A549 (cell line): ENCODE measurements around the gene ATXN7.

Experiments used
- CEBPB ChIP-seq, 2 experiments: fragments of >200 bp in 1 of 2; sonication (Bioruptor Twin) in 1 of 2; formaldehyde crosslinking in 1 of 2; IDR thresholded peaks; 2 replicates each; pipeline ENCODE4 v1.6.1; 2012 to 2016
- CTCF ChIP-seq: fragments of >200 bp; sonication (Bioruptor Twin); formaldehyde crosslinking; IDR thresholded peaks from 3 replicates; pipeline ENCODE4 v1.5.1; 2016
- EP300 ChIP-seq, 2 experiments: fragments of >200 bp; sonication (Bioruptor Twin); formaldehyde crosslinking; IDR thresholded peaks; 2 replicates in 1 of 2; 3 replicates in 1 of 2; pipeline ENCODE4 v1.6.1; 2016 to 2017
- HDAC2 ChIP-seq: fragments of 200-600 bp; sonication (generic); IDR thresholded peaks from 2 replicates; pipeline ENCODE4 v1.6.1; 2016
- JUN ChIP-seq, 2 experiments: fragments of >200 bp; sonication (Bioruptor Twin); formaldehyde crosslinking; IDR thresholded peaks; 2 replicates in 1 of 2; 3 replicates in 1 of 2; pipeline ENCODE4 v1.6.1; 2016 to 2017
- MAZ ChIP-seq: fragments of 150-350 bp; IDR thresholded peaks from 2 replicates; pipeline ENCODE4 v1.6.1; 2014; ENCODE audit warnings: antibody characterized with exemption, low read depth, low read length, borderline replicate concordance
- MYC ChIP-seq: IDR thresholded peaks from 2 replicates; pipeline ENCODE4 v1.6.1; 2012; ENCODE audit warnings: mild to moderate bottlenecking, inconsistent platforms, low read length, improper control_type of control experiment, borderline replicate concordance
- PHF8 ChIP-seq: fragments of 200-600 bp; sonication (generic); IDR thresholded peaks from 2 replicates; pipeline ENCODE4 v1.6.1; 2016; ENCODE audit warnings: low read depth, mild to moderate bottlenecking, antibody characterized with exemption, moderate library complexity, borderline replicate concordance
- POLR2A ChIP-seq: IDR thresholded peaks from 2 replicates; pipeline ENCODE4 v1.6.1; 2012; ENCODE audit warnings: mild to moderate bottlenecking, low read length
- RCOR1 ChIP-seq: fragments of 150-350 bp; IDR thresholded peaks from 2 replicates; pipeline ENCODE4 v1.6.1; 2014; ENCODE audit warnings: antibody characterized with exemption, low read length, low read depth
- REST ChIP-seq: fragments of 200-600 bp; sonication (generic); IDR thresholded peaks from 2 replicates; pipeline ENCODE4 v1.6.1; 2016; ENCODE audit warnings: antibody characterized with exemption, mild to moderate bottlenecking, moderate library complexity
- RNF2 ChIP-seq: fragments of 200-600 bp; sonication (generic); IDR thresholded peaks from 2 replicates; pipeline ENCODE4 v1.6.1; 2016; ENCODE audit warnings: low read depth, mild to moderate bottlenecking, antibody characterized with exemption, moderate library complexity, borderline replicate concordance
- TFCP2L1 ChIP-seq: fragments of 250-450 bp; sonication (Bioruptor Pico); IDR thresholded peaks from 2 replicates; pipeline ENCODE4 v1.5.0; 2021; ENCODE audit warnings: mild to moderate bottlenecking
- TF ChIP-seq, protein P1 (sequence below): fragments of 450-650 bp; IDR thresholded peaks from 2 replicates; pipeline ENCODE4 v1.6.1; 2014; ENCODE audit warnings: antibody characterized with exemption

- TF ChIP-seq POLR2A (no peak), JUN (IDR thresholded peaks at IDR 0.05) (no peak), RCOR1 (no peak), PHF8 (no peak), CTCF (no peak), EP300 (IDR thresholded peaks at IDR 0.05) (no peak), CEBPB (IDR thresholded peaks at IDR 0.05) (no peak), RNF2 (no peak), HDAC2 (no peak), TFCP2L1 (no peak), MYC (no peak), REST (no peak), MAZ (no peak)
- TF ChIP-seq, protein P1, sequence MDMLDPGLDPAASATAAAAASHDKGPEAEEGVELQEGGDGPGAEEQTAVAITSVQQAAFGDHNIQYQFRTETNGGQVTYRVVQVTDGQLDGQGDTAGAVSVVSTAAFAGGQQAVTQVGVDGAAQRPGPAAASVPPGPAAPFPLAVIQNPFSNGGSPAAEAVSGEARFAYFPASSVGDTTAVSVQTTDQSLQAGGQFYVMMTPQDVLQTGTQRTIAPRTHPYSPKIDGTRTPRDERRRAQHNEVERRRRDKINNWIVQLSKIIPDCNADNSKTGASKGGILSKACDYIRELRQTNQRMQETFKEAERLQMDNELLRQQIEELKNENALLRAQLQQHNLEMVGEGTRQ, result no peak
Observed at GRCh38 chr3:63934041-63934866, 70.6 kb downstream of the ATXN7 start.
